ENCODE measurements around the gene SEMA4C. TPM values are rescaled to one million over a fixed set of nuclear protein-coding genes. Genes with fewer than 3 reads are reported as not detected.

Gene SEMA4C
- total and polyA plus RNA-seq, 9 of the 15 experiments (the other 6 are each of a cell fraction or from before 2014, with no cell fraction given) = 0.32 to 59.7 (median 23.9) TPM

DNA sequence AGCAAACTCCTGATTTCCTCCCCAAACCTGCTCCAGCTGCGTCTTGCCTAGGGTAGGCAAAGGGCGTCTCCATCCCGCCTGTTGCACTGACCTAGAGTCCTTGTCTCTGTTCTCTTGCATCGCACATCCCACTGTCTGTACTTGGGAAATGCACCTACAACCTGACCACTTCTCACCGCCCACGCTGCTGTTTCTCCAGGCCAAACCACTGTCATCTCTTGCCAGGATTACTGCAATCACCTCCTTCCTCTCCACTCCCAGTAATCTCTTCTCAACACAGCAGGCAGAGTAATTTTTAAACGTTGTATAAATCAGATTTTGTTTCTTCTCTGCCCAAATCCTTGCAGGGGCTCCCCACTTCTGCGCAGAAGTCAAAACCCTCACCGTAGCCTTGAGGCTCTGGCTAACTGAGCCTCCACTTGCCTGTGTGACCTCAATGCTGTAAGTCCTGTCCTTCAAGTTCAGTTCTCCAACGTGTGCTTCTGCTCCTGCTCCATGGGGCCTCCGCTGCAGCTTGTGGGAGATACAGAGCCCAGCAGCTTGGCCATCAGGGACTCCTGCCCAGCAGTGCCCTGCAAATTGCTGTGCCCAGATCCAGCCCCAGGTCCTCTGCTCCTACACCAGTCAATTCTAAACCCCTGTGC lies 27.7 kb upstream of the SEMA4C start (continued):
- TF ChIP-seq, protein P1, sequence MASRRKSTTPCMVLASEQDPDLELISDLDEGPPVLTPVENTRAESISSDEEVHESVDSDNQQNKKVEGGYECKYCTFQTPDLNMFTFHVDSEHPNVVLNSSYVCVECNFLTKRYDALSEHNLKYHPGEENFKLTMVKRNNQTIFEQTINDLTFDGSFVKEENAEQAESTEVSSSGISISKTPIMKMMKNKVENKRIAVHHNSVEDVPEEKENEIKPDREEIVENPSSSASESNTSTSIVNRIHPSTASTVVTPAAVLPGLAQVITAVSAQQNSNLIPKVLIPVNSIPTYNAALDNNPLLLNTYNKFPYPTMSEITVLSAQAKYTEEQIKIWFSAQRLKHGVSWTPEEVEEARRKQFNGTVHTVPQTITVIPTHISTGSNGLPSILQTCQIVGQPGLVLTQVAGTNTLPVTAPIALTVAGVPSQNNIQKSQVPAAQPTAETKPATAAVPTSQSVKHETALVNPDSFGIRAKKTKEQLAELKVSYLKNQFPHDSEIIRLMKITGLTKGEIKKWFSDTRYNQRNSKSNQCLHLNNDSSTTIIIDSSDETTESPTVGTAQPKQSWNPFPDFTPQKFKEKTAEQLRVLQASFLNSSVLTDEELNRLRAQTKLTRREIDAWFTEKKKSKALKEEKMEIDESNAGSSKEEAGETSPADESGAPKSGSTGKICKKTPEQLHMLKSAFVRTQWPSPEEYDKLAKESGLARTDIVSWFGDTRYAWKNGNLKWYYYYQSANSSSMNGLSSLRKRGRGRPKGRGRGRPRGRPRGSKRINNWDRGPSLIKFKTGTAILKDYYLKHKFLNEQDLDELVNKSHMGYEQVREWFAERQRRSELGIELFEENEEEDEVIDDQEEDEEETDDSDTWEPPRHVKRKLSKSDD (conservative IDR thresholded peaks at IDR 0.05; ENCODE audit: low read length) = no peak
- TF ChIP-seq FOXP1 (CRISPR knock-in tag; IDR thresholded peaks at IDR 0.05) = 0 out of 2 replicates have a peak, but pooled peaks have one; percentile 2
- TF ChIP-seq GTF2E2 (tag; IDR thresholded peaks at IDR 0.05) = no peak
- TF ChIP-seq ZZZ3 (IDR thresholded peaks at IDR 0.05) = no peak
- TF ChIP-seq, protein P2, sequence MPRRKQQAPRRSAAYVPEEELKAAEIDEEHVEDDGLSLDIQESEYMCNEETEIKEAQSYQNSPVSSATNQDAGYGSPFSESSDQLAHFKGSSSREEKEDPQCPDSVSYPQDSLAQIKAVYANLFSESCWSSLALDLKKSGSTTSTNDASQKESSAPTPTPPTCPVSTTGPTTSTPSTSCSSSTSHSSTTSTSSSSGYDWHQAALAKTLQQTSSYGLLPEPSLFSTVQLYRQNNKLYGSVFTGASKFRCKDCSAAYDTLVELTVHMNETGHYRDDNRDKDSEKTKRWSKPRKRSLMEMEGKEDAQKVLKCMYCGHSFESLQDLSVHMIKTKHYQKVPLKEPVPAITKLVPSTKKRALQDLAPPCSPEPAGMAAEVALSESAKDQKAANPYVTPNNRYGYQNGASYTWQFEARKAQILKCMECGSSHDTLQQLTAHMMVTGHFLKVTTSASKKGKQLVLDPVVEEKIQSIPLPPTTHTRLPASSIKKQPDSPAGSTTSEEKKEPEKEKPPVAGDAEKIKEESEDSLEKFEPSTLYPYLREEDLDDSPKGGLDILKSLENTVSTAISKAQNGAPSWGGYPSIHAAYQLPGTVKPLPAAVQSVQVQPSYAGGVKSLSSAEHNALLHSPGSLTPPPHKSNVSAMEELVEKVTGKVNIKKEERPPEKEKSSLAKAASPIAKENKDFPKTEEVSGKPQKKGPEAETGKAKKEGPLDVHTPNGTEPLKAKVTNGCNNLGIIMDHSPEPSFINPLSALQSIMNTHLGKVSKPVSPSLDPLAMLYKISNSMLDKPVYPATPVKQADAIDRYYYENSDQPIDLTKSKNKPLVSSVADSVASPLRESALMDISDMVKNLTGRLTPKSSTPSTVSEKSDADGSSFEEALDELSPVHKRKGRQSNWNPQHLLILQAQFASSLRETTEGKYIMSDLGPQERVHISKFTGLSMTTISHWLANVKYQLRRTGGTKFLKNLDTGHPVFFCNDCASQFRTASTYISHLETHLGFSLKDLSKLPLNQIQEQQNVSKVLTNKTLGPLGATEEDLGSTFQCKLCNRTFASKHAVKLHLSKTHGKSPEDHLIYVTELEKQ (CRISPR knock-in tag; IDR thresholded peaks at IDR 0.05) = no peak
- no peak for TF ChIP-seq PHB2 (IDR thresholded peaks at IDR 0.05; ENCODE audit: low read depth)
- peak in 1 of 2 experiments; percentile 96; a peak in 2 of 4 replicates for TF ChIP-seq HDAC1 (IDR thresholded peaks at IDR 0.05)
- TF ChIP-seq MYC (IDR thresholded peaks at IDR 0.05; ENCODE audit: low read depth, low read length) = 0 out of 2 replicates have a peak, but pooled peaks have one; percentile 14
- no peak for TF ChIP-seq MYC (CRISPR knock-in tag; IDR thresholded peaks at IDR 0.05; ENCODE audit: borderline replicate concordance, low read depth)
- TF ChIP-seq CBFA2T2 (conservative IDR thresholded peaks at IDR 0.05) = peak; percentile 44
